ENCODE results near the gene PRR5L.

Gene PRR5L

GRCh38 chr11:36328966-36329673 lies 33.0 kb downstream of the PRR5L start:
- no peak for FAIRE-seq

GRCh38 chr11:36330411-36330810 lies 34.3 kb downstream of the PRR5L start:
- FAIRE-seq, result no peak

GRCh38 chr11:36333468-36333867 lies 37.4 kb downstream of the PRR5L start:
- FAIRE-seq, result no peak

- no peak for FAIRE-seq
Observed at GRCh38 chr11:36333897-36334296, 37.8 kb downstream of the PRR5L start.

- no peak for FAIRE-seq
Observed at GRCh38 chr11:36339888-36340287, 43.8 kb downstream of the PRR5L start.

GRCh38 chr11:36340897-36341296 lies 44.8 kb downstream of the PRR5L start:
- FAIRE-seq, result no peak

GRCh38 chr11:36341915-36342314 lies 45.8 kb downstream of the PRR5L start:
- FAIRE-seq, result no peak

GRCh38 chr11:36342327-36342726 lies 46.2 kb downstream of the PRR5L start:
- FAIRE-seq, result no peak

GRCh38 chr11:36343436-36343835 lies 47.3 kb downstream of the PRR5L start:
- no peak for FAIRE-seq

GRCh38 chr11:36345084-36345511 lies 49.0 kb downstream of the PRR5L start:
- no peak for FAIRE-seq

- no peak for FAIRE-seq
Observed at GRCh38 chr11:36345535-36346141, 49.5 kb downstream of the PRR5L start.

GRCh38 chr11:36346562-36347383 lies 50.7 kb downstream of the PRR5L start:
- no peak for FAIRE-seq

- FAIRE-seq, result no peak
Observed at GRCh38 chr11:36347384-36347906, 51.4 kb downstream of the PRR5L start.

- no peak for FAIRE-seq
Observed at GRCh38 chr11:36349351-36350136, 53.5 kb downstream of the PRR5L start.

GRCh38 chr11:36350137-36350513 lies 54.0 kb downstream of the PRR5L start:
- FAIRE-seq, result no peak

- FAIRE-seq, result no peak
Observed at GRCh38 chr11:36352922-36353321, 56.8 kb downstream of the PRR5L start.

GRCh38 chr11:36354221-36355003 lies 58.3 kb downstream of the PRR5L start:
- no peak for FAIRE-seq

- FAIRE-seq, result no peak
Observed at GRCh38 chr11:36356201-36356600, 60.1 kb downstream of the PRR5L start.

- no peak for FAIRE-seq
Observed at GRCh38 chr11:36357831-36358230, 61.7 kb downstream of the PRR5L start.

- no peak for FAIRE-seq
Observed at GRCh38 chr11:36358436-36358835, 62.3 kb downstream of the PRR5L start.

GRCh38 chr11:36360318-36360717 lies 64.2 kb downstream of the PRR5L start:
- no peak for FAIRE-seq

Measured in endometrium (tissue), 2 donors.